Fibroblast of upper back skin (primary cell): ENCODE data around the gene MAT1A.

ENCODE experiments used
- DNase-seq: peaks from one replicate; pipeline ENCODE4 v3.0.0-alpha.2; 2013

The MAT1A gene

GRCh38 chr10:80281784-80282765 is 7.4 kb downstream of the MAT1A start:
- no peak for DNase-seq

- no peak for DNase-seq
Measured at GRCh38 chr10:80281292-80281691, 8.2 kb downstream of the MAT1A start.

- DNase-seq: no peak
Measured at GRCh38 chr10:80280071-80280800, 9.2 kb downstream of the MAT1A start.

- DNase-seq: no peak
Measured at GRCh38 chr10:80279146-80279545, 10.3 kb downstream of the MAT1A start.

GRCh38 chr10:80278480-80278879 is 11.0 kb downstream of the MAT1A start:
- no peak for DNase-seq

- DNase-seq: no peak
Measured at GRCh38 chr10:80277567-80278250, 11.7 kb downstream of the MAT1A start.

GRCh38 chr10:80277016-80277415 is 12.4 kb downstream of the MAT1A start:
- no peak for DNase-seq

GRCh38 chr10:80276335-80276734 is 13.1 kb downstream of the MAT1A start:
- DNase-seq: no peak

- no peak for DNase-seq
Measured at GRCh38 chr10:80275756-80276155, 13.7 kb downstream of the MAT1A start.

- no peak for DNase-seq
Measured at GRCh38 chr10:80275135-80275498, 14.3 kb downstream of the MAT1A start.

GRCh38 chr10:80274396-80275134 is 14.9 kb downstream of the MAT1A start:
- no peak for DNase-seq

- DNase-seq: no peak
Measured at GRCh38 chr10:80273523-80274170, 15.8 kb downstream of the MAT1A start.

- no peak for DNase-seq
Measured at GRCh38 chr10:80272793-80273522, 16.5 kb downstream of the MAT1A start.

- no peak for DNase-seq
Measured at GRCh38 chr10:80271416-80271815, 18.0 kb downstream of the MAT1A start.

- DNase-seq: no peak
Measured at GRCh38 chr10:80270887-80271286, 18.6 kb downstream of the MAT1A start.

GRCh38 chr10:80268938-80269588 is 20.4 kb downstream of the MAT1A start:
- DNase-seq: no peak

- peak; percentile 4 for DNase-seq
Measured at GRCh38 chr10:80268266-80268665, 21.2 kb downstream of the MAT1A start.

GRCh38 chr10:80266513-80266863 is 23.0 kb downstream of the MAT1A start:
- DNase-seq: no peak

GRCh38 chr10:80265740-80266512 is 23.5 kb downstream of the MAT1A start:
- no peak for DNase-seq
